ENCODE results near the gene NDUFS2. TPM values are rescaled to one million over a fixed set of nuclear protein-coding genes. Genes with fewer than 3 reads are reported as not detected.
"Not testable (repeated sequence)": the region's sequence is repeated elsewhere in the genome, so short reads cannot be mapped to it uniquely, and the experiment has no call there.

Gene NDUFS2
- total RNA-seq, 2 experiments from 2014 or later, result 85.9 to 97.1 TPM

DNA sequence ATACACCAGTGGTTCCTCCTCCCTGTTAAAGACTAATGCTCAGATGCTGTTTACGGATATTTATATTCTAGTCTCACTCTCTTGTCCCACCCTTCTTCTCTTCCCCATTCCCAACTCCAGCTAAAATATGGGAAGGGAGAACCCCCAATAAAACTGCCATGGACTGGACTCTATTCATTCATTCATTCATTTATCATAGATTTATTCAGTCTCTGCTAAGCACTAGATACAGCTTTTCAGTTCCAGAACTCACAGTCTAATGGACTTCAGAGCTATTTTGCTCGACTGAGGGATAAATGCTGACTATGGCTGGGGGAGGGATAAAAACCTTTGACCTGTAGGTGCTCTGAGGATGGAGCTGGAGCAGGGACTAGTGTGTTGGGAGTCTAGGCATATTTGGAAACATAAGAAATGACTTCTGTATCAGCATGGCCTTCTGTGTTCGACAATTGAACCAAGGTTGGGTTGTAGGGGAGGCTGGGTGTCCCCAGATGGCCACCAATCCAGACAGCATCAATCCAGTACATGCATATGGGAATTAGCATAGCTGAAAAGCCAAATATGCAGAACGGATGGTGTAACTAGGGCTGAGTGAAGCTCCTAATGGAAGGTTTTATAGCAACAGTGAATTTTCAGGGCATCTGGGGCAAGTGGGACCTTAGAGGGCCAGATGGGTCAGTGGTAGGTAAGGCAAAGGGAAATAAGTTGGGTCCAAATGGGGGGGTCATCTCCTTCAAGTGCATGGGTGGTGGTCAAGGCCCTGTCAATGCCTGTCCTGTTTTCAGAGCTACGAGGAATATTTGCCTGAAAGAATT is 17.1 kb downstream of the NDUFS2 start:
- Mint-ChIP-seq H3K4me1 (ENCODE audit: low read depth) (peaks cover 54% of the 10 kb centered on the region), H3K9me3 (no peaks in the 10 kb centered on the region), H3K36me3 (ENCODE audit: low read depth) (peaks cover 8% of the 10 kb centered on the region), H3K27ac (peak overlapping the region; percentile 76), H3K27me3 (no peaks in the 10 kb centered on the region), H3K4me3 (no peak overlapping the region)
- ATAC-seq (no peak), DNase-seq (no peak)
- TF ChIP-seq, protein P1, sequence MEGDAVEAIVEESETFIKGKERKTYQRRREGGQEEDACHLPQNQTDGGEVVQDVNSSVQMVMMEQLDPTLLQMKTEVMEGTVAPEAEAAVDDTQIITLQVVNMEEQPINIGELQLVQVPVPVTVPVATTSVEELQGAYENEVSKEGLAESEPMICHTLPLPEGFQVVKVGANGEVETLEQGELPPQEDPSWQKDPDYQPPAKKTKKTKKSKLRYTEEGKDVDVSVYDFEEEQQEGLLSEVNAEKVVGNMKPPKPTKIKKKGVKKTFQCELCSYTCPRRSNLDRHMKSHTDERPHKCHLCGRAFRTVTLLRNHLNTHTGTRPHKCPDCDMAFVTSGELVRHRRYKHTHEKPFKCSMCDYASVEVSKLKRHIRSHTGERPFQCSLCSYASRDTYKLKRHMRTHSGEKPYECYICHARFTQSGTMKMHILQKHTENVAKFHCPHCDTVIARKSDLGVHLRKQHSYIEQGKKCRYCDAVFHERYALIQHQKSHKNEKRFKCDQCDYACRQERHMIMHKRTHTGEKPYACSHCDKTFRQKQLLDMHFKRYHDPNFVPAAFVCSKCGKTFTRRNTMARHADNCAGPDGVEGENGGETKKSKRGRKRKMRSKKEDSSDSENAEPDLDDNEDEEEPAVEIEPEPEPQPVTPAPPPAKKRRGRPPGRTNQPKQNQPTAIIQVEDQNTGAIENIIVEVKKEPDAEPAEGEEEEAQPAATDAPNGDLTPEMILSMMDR (IDR thresholded peaks at IDR 0.05), result no peak
- ChIA-PET CTCF (interaction anchor here (0.9 to 15.8 kb wide), 7 partner anchors 8 to 163 kb away, joined by 3 to 306 read pairs (median 6); partner anchors contain the start of genes ADAMTS4 and NDUFS2), POLR2A (interaction anchor here (0.6 to 9.4 kb wide), 5 partner anchors 8 to 33 kb away, joined by 3 to 82 read pairs (median 4); partner anchors contain the start of genes ADAMTS4 and NDUFS2)
- intact Hi-C loops (cut with micrococcal nuclease), result no loop called here

DNA sequence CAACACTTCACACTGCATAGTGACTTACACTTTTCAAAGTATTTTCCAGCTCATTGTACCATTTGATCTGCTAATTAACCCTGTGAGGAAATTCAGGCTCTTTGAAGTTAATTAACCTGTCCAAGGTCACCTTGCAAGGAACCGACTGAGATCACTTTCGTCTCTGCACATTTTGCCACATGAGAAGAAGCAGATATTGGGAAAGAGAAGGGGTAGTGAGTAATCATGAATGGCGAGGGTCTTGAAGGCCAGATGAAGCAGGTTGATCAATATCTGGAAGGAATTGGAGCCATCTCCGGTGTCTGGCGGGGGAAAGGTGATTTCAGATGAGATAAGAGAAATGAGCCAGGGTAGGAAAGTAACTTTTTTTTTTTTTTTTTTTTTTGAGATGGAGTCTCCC is 17.8 kb downstream of the NDUFS2 start:
- Mint-ChIP-seq H3K9me3 (no peaks in the 10 kb centered on the region), H3K4me1 (ENCODE audit: low read depth) (peaks cover 51% of the 10 kb centered on the region), H3K27ac (no peak overlapping the region), H3K36me3 (ENCODE audit: low read depth) (peaks cover 3% of the 10 kb centered on the region), H3K4me3 (no peak overlapping the region), H3K27me3 (no peaks in the 10 kb centered on the region)
- DNase-seq, result no peak
- ChIA-PET CTCF (interaction anchor here (1.0 to 15.8 kb wide), 6 partner anchors 14 to 162 kb away, joined by 3 to 306 read pairs (median 16); partner anchors contain the start of genes ADAMTS4 and NDUFS2), POLR2A (interaction anchor here (1.0 to 9.4 kb wide), 3 partner anchors 9 to 34 kb away, joined by 3 to 82 read pairs (median 4); partner anchors contain the start of genes ADAMTS4 and NDUFS2)
- no peak for ATAC-seq
- TF ChIP-seq, protein P1 (IDR thresholded peaks at IDR 0.05), result no peak
- intact Hi-C loops (cut with micrococcal nuclease), result no loop called here

DNA sequence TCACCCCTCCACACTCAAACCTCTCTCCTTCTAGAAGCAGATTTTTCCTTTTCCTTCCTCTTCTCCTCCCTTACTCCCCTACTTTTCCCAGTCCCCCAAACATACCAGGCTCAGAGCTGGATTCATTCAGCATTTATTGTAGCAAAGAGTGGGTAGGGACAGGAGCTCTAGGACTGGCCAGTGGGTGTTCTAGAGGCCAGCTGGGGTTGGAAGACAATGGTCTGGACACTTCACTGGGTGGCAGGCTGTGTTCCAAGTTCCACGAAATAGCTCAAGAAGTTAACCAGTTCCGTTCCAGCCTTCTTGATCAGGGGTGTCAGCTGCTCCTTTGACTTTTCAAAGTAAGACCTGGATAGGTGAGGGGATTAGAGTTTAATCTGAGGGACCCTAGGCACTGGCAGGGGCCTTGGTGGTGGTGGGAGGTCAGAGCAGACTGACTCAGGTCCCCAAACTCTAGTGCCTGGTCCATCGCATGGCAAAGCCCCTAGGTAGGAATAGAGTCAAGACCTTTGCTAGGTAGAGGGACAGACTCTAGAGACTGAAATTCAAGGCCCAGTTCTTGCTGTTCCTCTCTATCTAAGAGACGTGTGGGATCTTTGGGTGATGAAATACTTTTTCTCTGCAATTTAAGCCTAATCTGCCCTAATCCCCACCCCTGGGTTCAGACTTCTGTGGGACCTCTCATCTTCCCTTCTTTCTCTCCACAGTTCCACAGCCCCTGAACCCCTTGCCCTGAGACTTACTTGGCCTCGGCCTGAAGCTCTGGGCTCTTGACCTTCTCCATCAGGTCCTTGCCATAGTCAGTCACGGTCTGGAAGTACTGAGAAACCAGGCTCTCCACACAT is 20.2 kb downstream of the NDUFS2 start:
- Mint-ChIP-seq H3K9me3 (no peaks in the 10 kb centered on the region), H3K27ac (no peak overlapping the region), H3K36me3 (ENCODE audit: low read depth) (peaks cover 1% of the 10 kb centered on the region), H3K4me3 (no peak overlapping the region), H3K4me1 (ENCODE audit: low read depth) (peaks cover 53% of the 10 kb centered on the region), H3K27me3 (no peaks in the 10 kb centered on the region)
- TF ChIP-seq, protein P1 (IDR thresholded peaks at IDR 0.05), result no peak
- ATAC-seq (no peak), DNase-seq (no peak)
- intact Hi-C loops (cut with micrococcal nuclease), result no loop called here
- POLR2A ChIA-PET, result interaction anchor here (0.7 to 9.4 kb wide), 5 partner anchors 9 to 130 kb away, joined by 3 to 82 read pairs (median 3); partner anchors contain the start of genes ADAMTS4 and NDUFS2
- CTCF ChIA-PET, result interaction anchor here (0.7 to 15.8 kb wide), 6 partner anchors 17 to 160 kb away, joined by 3 to 306 read pairs (median 24); partner anchors contain the start of genes ADAMTS4, NDUFS2 and PPOX

DNA sequence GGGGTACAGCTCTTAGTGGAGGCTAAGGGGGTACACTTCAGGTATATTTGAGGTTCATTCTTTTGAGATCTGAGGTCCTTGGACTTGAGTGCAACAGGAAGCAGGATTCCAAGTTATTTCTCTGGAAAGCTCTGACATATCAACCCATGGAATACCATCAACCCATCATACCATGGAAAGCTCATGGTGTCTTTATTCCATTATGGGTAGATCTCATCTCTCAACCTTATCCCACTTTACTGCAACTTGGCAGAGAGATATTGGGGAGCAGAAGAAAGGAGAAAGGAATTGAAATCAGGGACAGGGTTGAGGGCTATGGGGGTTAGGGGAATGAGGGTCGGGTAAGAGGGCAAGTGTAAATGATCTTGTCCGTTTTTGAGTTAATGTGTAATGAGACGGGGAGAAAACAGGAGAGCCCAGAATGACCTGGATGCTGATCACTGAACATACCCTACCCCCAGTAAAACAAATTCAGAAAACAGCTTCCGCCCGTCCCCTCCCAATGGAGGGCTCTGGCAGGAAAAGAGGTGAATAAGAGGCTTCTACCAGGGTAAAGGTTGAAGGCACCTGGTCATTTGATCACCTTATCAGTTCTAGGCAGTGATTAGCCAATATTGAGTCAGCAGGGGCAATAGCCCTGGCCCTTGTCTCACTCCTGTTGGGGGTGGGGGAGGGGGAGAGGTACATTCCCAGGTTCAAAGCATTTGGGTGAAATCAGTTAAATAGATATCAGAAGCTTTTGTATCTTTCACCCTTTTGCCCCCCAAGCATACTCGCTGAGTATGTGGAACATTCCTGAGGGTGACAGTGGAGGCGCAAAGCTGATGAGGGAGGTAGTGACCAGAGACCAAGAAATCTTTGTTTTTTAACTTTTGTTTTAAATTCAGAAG is 21.9 kb downstream of the NDUFS2 start:
- Mint-ChIP-seq H3K27ac (peak overlapping the region; percentile 6), H3K36me3 (ENCODE audit: low read depth) (peaks cover 11% of the 10 kb centered on the region), H3K27me3 (no peaks in the 10 kb centered on the region), H3K9me3 (no peaks in the 10 kb centered on the region), H3K4me3 (no peak overlapping the region), H3K4me1 (ENCODE audit: low read depth) (peaks cover 43% of the 10 kb centered on the region)
- TF ChIP-seq, protein P1 (IDR thresholded peaks at IDR 0.05), result no peak
- POLR2A ChIA-PET, result interaction anchor here (0.6 to 9.4 kb wide), 6 partner anchors 8 to 143 kb away, joined by 3 to 82 read pairs (median 4); partner anchors contain the start of genes ADAMTS4 and NDUFS2
- CTCF ChIA-PET, result interaction anchor here (0.7 to 15.8 kb wide), 9 partner anchors 8 to 168 kb away, joined by 3 to 306 read pairs (median 13); partner anchors contain the start of genes ADAMTS4, NDUFS2, NR1I3 and PPOX
- ATAC-seq, result no peak
- intact Hi-C loops (cut with micrococcal nuclease), result no loop called here
- DNase-seq, result no peak

DNA sequence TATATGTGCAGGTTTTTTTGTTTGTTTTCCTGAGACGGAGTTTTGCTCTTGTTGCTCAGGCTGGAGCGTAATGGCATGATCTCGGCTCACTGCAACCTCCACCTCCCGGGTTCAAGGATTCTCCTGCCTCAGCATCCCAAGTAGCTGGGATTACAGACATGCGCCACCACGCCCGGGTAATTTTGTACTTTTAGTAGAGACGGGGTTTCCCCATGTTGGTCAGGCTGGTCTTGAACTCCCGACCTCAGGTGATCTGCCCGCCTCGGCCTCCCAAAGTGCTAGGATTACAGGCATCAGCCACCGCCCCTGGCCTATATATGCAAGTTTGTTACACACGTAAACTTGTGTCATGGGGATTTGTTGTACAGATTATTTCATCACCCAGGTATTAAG is 22.5 kb downstream of the NDUFS2 start:
- H3K4me3 Mint-ChIP-seq, DNase-seq, H3K9me3 Mint-ChIP-seq, H3K27me3 Mint-ChIP-seq, ATAC-seq: not testable (repeated sequence)
- intact Hi-C loops (cut with micrococcal nuclease), result loop anchor here (5.0 kb wide), 1 partner anchor 68 kb away; no protein-coding TSS in a partner anchor
- CTCF ChIA-PET, result interaction anchor here (1.3 to 15.8 kb wide), 11 partner anchors 8 to 168 kb away, joined by 3 to 306 read pairs (median 26); partner anchors contain the start of genes ADAMTS4, NDUFS2, PPOX and SDHC
- Mint-ChIP-seq H3K36me3 (ENCODE audit: low read depth) (peaks cover 11% of the 10 kb centered on the region), H3K27ac (peak overlapping the region; percentile 87), H3K4me1 (ENCODE audit: low read depth) (peaks cover 37% of the 10 kb centered on the region)
- POLR2A ChIA-PET, result interaction anchor here (0.6 to 9.4 kb wide), 5 partner anchors 8 to 142 kb away, joined by 3 to 82 read pairs (median 4); partner anchors contain the start of genes ADAMTS4 and NDUFS2

Data from activated CD8-positive, alpha-beta T cell treated with anti-CD3 and anti-CD28 coated beads for 36 hours (primary cell).